Stomach smooth muscle (tissue), 2 donors: ENCODE results near the gene PADI1.

ENCODE experiments used
- H3K27ac ChIP-seq: one replicate; pipeline ENCODE4 v1.7.0; 2013; ENCODE audit warnings: mild to moderate bottlenecking, low read length, inconsistent platforms
- H3K27me3 ChIP-seq, 2 donors: one replicate each; pipeline ENCODE4 v1.7.0; 2013; ENCODE audit warnings: low read length in 2 of 2; ENCODE audit not compliant: insufficient read depth in 2 of 2, control insufficient read depth in 1 of 2
- H3K36me3 ChIP-seq, 2 donors: one replicate each; pipeline ENCODE4 v1.7.0; 2013; ENCODE audit warnings: low read length in 2 of 2; ENCODE audit not compliant: control insufficient read depth in 2 of 2, insufficient read depth in 2 of 2
- H3K4me1 ChIP-seq: one replicate; pipeline ENCODE4 v1.7.0; 2013; ENCODE audit warnings: low read length; ENCODE audit not compliant: control insufficient read depth, insufficient read depth
- H3K4me3 ChIP-seq, 2 donors: one replicate each; pipeline ENCODE4 v1.7.0; 2013; ENCODE audit warnings: low read length in 2 of 2
- H3K9ac ChIP-seq, 2 donors: one replicate each; pipeline ENCODE4 v1.7.0; 2013; ENCODE audit warnings: low read length in 2 of 2, mild to moderate bottlenecking in 1 of 2
- H3K9me3 ChIP-seq, 2 donors: one replicate each; pipeline ENCODE4 v1.7.0; 2013; ENCODE audit warnings: low read length in 2 of 2; ENCODE audit not compliant: control insufficient read depth in 2 of 2
- donor health status: healthy.
- donor health status: Pancreatic carcinoma.

PADI1 gene

GRCh38 chr1:17211377-17211776 lies 6.4 kb downstream of the PADI1 start:
- Histone ChIP-seq H3K27ac (no peak overlapping the region), H3K9me3 (no peaks in the 10 kb centered on the region), H3K27me3 (peaks cover 23 to 31% of the 10 kb centered on the region in 2 donors), H3K4me3 (no peak overlapping the region), H3K36me3 (no peaks in the 10 kb centered on the region), H3K4me1 (no peaks in the 10 kb centered on the region), H3K9ac (no peak overlapping the region)

- Histone ChIP-seq H3K27me3 (peaks cover 23 to 31% of the 10 kb centered on the region in 2 donors), H3K27ac (no peak overlapping the region), H3K9me3 (no peaks in the 10 kb centered on the region)
These were observed 7.1 kb downstream of the PADI1 start for GRCh38 chr1:17212009-17212408.

GRCh38 chr1:17212487-17213121 lies 7.7 kb downstream of the PADI1 start:
- H3K4me1 ChIP-seq = no peaks in the 10 kb centered on the region
- no peak overlapping the region for H3K4me3 ChIP-seq

More at GRCh38 chr1:17212009-17212408, 7.1 kb downstream of the PADI1 start:
- H3K9ac ChIP-seq = no peak overlapping the region
- H3K36me3 ChIP-seq = no peaks in the 10 kb centered on the region
- no peak overlapping the region for H3K4me3 ChIP-seq
- no peaks in the 10 kb centered on the region for H3K4me1 ChIP-seq

GRCh38 chr1:17213148-17213781 lies 8.3 kb downstream of the PADI1 start:
- Histone ChIP-seq H3K36me3 (no peaks in the 10 kb centered on the region), H3K4me3 (no peak overlapping the region), H3K9me3 (no peaks in the 10 kb centered on the region), H3K27ac (no peak overlapping the region), H3K27me3 (peaks cover 23 to 31% of the 10 kb centered on the region in 2 donors), H3K4me1 (no peaks in the 10 kb centered on the region), H3K9ac (no peak overlapping the region)

More at GRCh38 chr1:17212487-17213121, 7.7 kb downstream of the PADI1 start:
- H3K27ac ChIP-seq = no peak overlapping the region
- H3K36me3 ChIP-seq = no peaks in the 10 kb centered on the region
- H3K9me3 ChIP-seq = no peaks in the 10 kb centered on the region
- H3K27me3 ChIP-seq = peaks cover 23 to 31% of the 10 kb centered on the region in 2 donors
- no peak overlapping the region for H3K9ac ChIP-seq

GRCh38 chr1:17213782-17214148 lies 8.8 kb downstream of the PADI1 start:
- Histone ChIP-seq H3K27ac (no peak overlapping the region), H3K4me1 (no peaks in the 10 kb centered on the region), H3K9ac (no peak overlapping the region), H3K9me3 (no peaks in the 10 kb centered on the region), H3K36me3 (no peaks in the 10 kb centered on the region), H3K27me3 (peaks cover 21 to 31% of the 10 kb centered on the region in 2 donors), H3K4me3 (no peak overlapping the region)

- Histone ChIP-seq H3K4me1 (no peaks in the 10 kb centered on the region), H3K27me3 (peaks cover 21 to 31% of the 10 kb centered on the region in 2 donors), H3K27ac (no peak overlapping the region), H3K9me3 (no peaks in the 10 kb centered on the region), H3K4me3 (no peak overlapping the region), H3K36me3 (no peaks in the 10 kb centered on the region), H3K9ac (no peak overlapping the region)
These were observed 10.1 kb downstream of the PADI1 start for GRCh38 chr1:17214876-17215544.

- Histone ChIP-seq H3K4me1 (no peaks in the 10 kb centered on the region), H3K9ac (no peak overlapping the region), H3K36me3 (no peaks in the 10 kb centered on the region), H3K9me3 (no peaks in the 10 kb centered on the region), H3K4me3 (no peak overlapping the region), H3K27ac (no peak overlapping the region), H3K27me3 (peaks cover 21 to 31% of the 10 kb centered on the region in 2 donors)
These were observed 10.6 kb downstream of the PADI1 start for GRCh38 chr1:17215545-17215890.

- Histone ChIP-seq H3K9ac (no peak overlapping the region), H3K36me3 (no peaks in the 10 kb centered on the region), H3K4me3 (no peak overlapping the region), H3K27ac (no peak overlapping the region), H3K4me1 (no peaks in the 10 kb centered on the region), H3K9me3 (no peaks in the 10 kb centered on the region), H3K27me3 (peaks cover 26 to 33% of the 10 kb centered on the region in 2 donors)
These were observed 11.2 kb downstream of the PADI1 start for GRCh38 chr1:17216078-17216477.

- H3K27ac ChIP-seq = no peak overlapping the region
- no peaks in the 10 kb centered on the region for H3K36me3 ChIP-seq
- H3K4me3 ChIP-seq = no peak overlapping the region
- no peaks in the 10 kb centered on the region for H3K9me3 ChIP-seq
- no peak overlapping the region for H3K9ac ChIP-seq
- no peaks in the 10 kb centered on the region for H3K4me1 ChIP-seq
- H3K27me3 ChIP-seq = peaks cover 27 to 29% of the 10 kb centered on the region in 2 donors
These were observed 12.7 kb downstream of the PADI1 start for GRCh38 chr1:17217607-17218006.

- no peaks in the 10 kb centered on the region for H3K36me3 ChIP-seq
- no peak overlapping the region for H3K4me3 ChIP-seq
- no peaks in the 10 kb centered on the region for H3K9me3 ChIP-seq
- H3K9ac ChIP-seq = no peak overlapping the region
- no peak overlapping the region for H3K27ac ChIP-seq
- H3K4me1 ChIP-seq = no peaks in the 10 kb centered on the region
- peaks cover 16 to 17% of the 10 kb centered on the region in 2 donors for H3K27me3 ChIP-seq
These were observed 14.0 kb downstream of the PADI1 start for GRCh38 chr1:17218939-17219338.

GRCh38 chr1:17220287-17220686 lies 15.4 kb downstream of the PADI1 start:
- Histone ChIP-seq H3K36me3 (no peaks in the 10 kb centered on the region), H3K9ac (no peak overlapping the region), H3K27ac (no peak overlapping the region), H3K27me3 (peaks cover 13 to 14% of the 10 kb centered on the region in 2 donors), H3K4me3 (no peak overlapping the region), H3K9me3 (no peaks in the 10 kb centered on the region), H3K4me1 (no peaks in the 10 kb centered on the region)
